ENCODE data around the gene KRTAP1-3. TPM values are rescaled to one million over a fixed set of nuclear protein-coding genes. Genes with fewer than 3 reads are reported as not detected.

The KRTAP1-3 gene
- total RNA-seq, 4 donors from 2014 or later: not detected

DNA sequence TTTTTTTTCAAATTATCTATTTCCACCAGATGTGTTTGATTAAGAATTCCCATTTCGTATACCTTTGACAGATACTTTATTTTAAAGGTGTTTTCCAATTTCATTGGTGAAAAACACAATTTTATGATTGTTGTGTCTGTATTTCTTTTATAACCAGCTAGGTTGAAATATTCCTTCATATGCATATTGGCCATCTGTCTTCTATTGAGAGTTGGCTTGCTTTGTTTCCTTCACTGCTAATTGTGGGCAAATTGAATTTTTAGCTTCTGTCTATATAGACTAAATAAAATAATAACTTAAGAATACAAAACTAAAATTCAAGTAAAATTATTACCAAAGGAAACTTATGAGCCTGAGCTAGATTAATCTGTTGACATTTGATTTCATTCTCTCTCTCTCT is 39.6 kb downstream of the KRTAP1-3 start:
- H3K27me3 ChIP-seq: peaks cover 0 to 54% (median 0%) of the 10 kb centered on the region in 4 donors
- H3K9me3 ChIP-seq: no peaks in the 10 kb centered on the region
- intact Hi-C loops (cut with DNase I): no loop called here
- no peaks in the 10 kb centered on the region for H3K4me1 ChIP-seq
- 71 to 74% methylated on average over 1 of the region's 1 CpG for WGBS, 2 donors
- no peak overlapping the region for H3K27ac ChIP-seq
- no peak overlapping the region for H3K4me3 ChIP-seq
- DNase-seq: no peak
- no peaks in the 10 kb centered on the region for H3K36me3 ChIP-seq
- no peak for TF ChIP-seq POLR2A (IDR thresholded peaks at IDR 0.05)
- no peak for TF ChIP-seq CTCF (IDR thresholded peaks at IDR 0.05)

GRCh38 chr17:40993839-40994238 is 40.8 kb downstream of the KRTAP1-3 start, which contains the start of gene KRTAP3-3:
Gene KRTAP3-3 (minus strand): TSS chr17:40994164. CDS start chr17:40994097, 67 bp downstream.
- intact Hi-C loops (cut with DNase I): no loop called here
- Histone ChIP-seq H3K9me3 (no peaks in the 10 kb centered on the region), H3K4me1 (no peaks in the 10 kb centered on the region), H3K4me3 (no peak within 1 kb of the TSS), H3K27ac (no peak within 1 kb of the TSS), H3K36me3 (no peaks in the 10 kb centered on the region), H3K27me3 (peaks cover 0 to 47% (median 0%) of the 10 kb centered on the region in 4 donors)
- TF ChIP-seq POLR2A (IDR thresholded peaks at IDR 0.05) (no peak), CTCF (IDR thresholded peaks at IDR 0.05) (no peak)
- no peak for DNase-seq
- WGBS, 2 donors: 63 to 69% methylated on average over 2 to 4 of the region's 4 CpGs

DNA sequence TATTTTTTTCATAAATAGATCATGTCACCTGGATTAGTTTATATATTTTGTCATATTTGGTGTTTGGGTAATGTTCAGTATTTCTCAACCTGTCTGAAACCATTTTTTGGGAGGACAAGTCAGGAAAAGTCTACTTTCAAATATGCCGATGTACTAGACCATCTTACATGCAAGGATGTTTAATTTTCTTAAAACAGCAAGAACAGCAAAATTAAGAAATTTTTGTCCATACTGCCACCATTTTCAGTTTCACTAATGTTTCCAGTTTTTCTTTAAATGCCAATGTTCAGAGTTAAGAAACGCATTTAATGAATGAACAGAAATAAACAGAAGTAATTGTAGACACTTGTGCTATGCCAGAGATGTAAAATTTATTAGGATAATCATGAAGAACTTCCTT is 41.6 kb downstream of the KRTAP1-3 start:
- Histone ChIP-seq H3K27ac (no peak overlapping the region), H3K4me3 (no peak overlapping the region), H3K27me3 (peaks cover 0 to 41% (median 0%) of the 10 kb centered on the region in 4 donors), H3K9me3 (no peaks in the 10 kb centered on the region), H3K36me3 (no peaks in the 10 kb centered on the region), H3K4me1 (no peaks in the 10 kb centered on the region)
- no peak for DNase-seq
- no peak for TF ChIP-seq POLR2A (IDR thresholded peaks at IDR 0.05)
- TF ChIP-seq CTCF (IDR thresholded peaks at IDR 0.05): no peak
- whole genome bisulfite sequencing, 2 donors: 92 to 98% methylated on average over 2 of the region's 2 CpGs
- intact Hi-C loops (cut with DNase I): no loop called here

DNA sequence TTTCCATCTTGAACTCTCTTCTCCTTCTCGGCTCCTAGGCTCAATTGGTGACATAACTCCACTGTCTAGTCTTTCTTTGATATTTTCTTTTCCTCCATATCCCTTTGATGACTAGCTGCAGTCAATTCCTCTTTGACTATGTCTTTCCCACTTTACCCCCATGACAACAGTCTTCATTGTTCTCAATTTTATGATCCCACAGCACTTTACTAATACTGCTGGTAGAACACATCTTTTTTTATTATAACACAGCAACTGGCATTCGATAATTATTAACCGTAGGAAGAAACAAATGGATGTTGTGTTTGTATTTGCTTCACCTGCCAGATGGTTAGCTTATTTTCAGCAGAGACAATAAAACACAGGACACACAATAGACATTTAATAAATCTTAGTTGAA is 42.0 kb downstream of the KRTAP1-3 start:
- H3K4me3 ChIP-seq: no peak overlapping the region
- TF ChIP-seq POLR2A (IDR thresholded peaks at IDR 0.05) (no peak), CTCF (IDR thresholded peaks at IDR 0.05) (no peak)
- no peaks in the 10 kb centered on the region for H3K4me1 ChIP-seq
- intact Hi-C loops (cut with DNase I): no loop called here
- H3K36me3 ChIP-seq: no peaks in the 10 kb centered on the region
- WGBS, 2 donors: 85 to 89% methylated on average over 3 of the region's 3 CpGs
- H3K27ac ChIP-seq: no peak overlapping the region
- peaks cover 0 to 37% (median 0%) of the 10 kb centered on the region in 4 donors for H3K27me3 ChIP-seq
- DNase-seq: no peak
- no peaks in the 10 kb centered on the region for H3K9me3 ChIP-seq

- no peak for TF ChIP-seq POLR2A (IDR thresholded peaks at IDR 0.05)
- no peak for TF ChIP-seq CTCF (IDR thresholded peaks at IDR 0.05)
- Histone ChIP-seq H3K4me1 (peaks cover 0 to 13% (median 0%) of the 10 kb centered on the region in 3 donors), H3K9me3 (no peaks in the 10 kb centered on the region), H3K27ac (no peak overlapping the region), H3K27me3 (peaks cover 0 to 10% (median 0%) of the 10 kb centered on the region in 4 donors), H3K36me3 (no peaks in the 10 kb centered on the region), H3K4me3 (no peak overlapping the region)
- WGBS, 2 donors: 26 to 53% methylated on average over 8 of the region's 8 CpGs
- intact Hi-C loops (cut with DNase I): no loop called here
- DNase-seq: no peak
These were observed 47.8 kb downstream of the KRTAP1-3 start for GRCh38 chr17:40986920-40987319.

All from esophagus squamous epithelium (tissue), 5 donors.